Chondrocyte (in vitro differentiated cells): ENCODE measurements around the gene SLC9A4. TPM values are rescaled to one million over a fixed set of nuclear protein-coding genes. Genes with fewer than 3 reads are reported as not detected.

Source experiments
- DNase-seq: peaks from one replicate; pipeline ENCODE4 v3.0.0; 2021; ENCODE audit warnings: mixed read lengths, low spot score
- H3K27ac Mint-ChIP-seq: one replicate; pipeline ENCODE4 v1.8.0; 2021; ENCODE audit warnings: mild to moderate bottlenecking, moderate library complexity, mixed read lengths; ENCODE audit not compliant: unreplicated experiment
- H3K27me3 Mint-ChIP-seq: 2 replicates; pipeline ENCODE4 v1.8.0; 2021; ENCODE audit warnings: low read depth, mixed read lengths
- H3K36me3 Mint-ChIP-seq: 2 replicates; pipeline ENCODE4 v1.8.0; 2021; ENCODE audit warnings: low read depth, mixed read lengths
- H3K4me1 Mint-ChIP-seq: 2 replicates; pipeline ENCODE4 v1.8.0; 2021; ENCODE audit warnings: low read depth, mild to moderate bottlenecking, mixed read lengths
- H3K4me3 Mint-ChIP-seq: one replicate; pipeline ENCODE4 v1.8.0; 2021; ENCODE audit warnings: mild to moderate bottlenecking, moderate library complexity, mixed read lengths; ENCODE audit not compliant: unreplicated experiment
- H3K9me3 Mint-ChIP-seq: 2 replicates; pipeline ENCODE4 v1.8.0; 2021; ENCODE audit warnings: low read depth, mixed read lengths
- CTCF ChIP-seq: fragments of 200-600 bp; sonication (generic); IDR thresholded peaks from 2 replicates; pipeline ENCODE4 v1.5.0; 2021; ENCODE audit warnings: antibody characterized with exemption, mild to moderate bottlenecking, moderate library complexity
- total RNA-seq: library from RNA; stranded (reverse); gene quantifications from 3 replicates; pipeline ENCODE4 v1.2.1, GENCODE V29; 2021

The SLC9A4 gene
- total RNA-seq, 1 donor from 2014 or later, result not detected

- peak overlapping the region; percentile 3 for H3K4me3 Mint-ChIP-seq
- peaks cover 5% of the 10 kb centered on the region for H3K9me3 Mint-ChIP-seq
- peak overlapping the region; percentile 83 for H3K27ac Mint-ChIP-seq
- no peaks in the 10 kb centered on the region for H3K27me3 Mint-ChIP-seq
- no peaks in the 10 kb centered on the region for H3K36me3 Mint-ChIP-seq
- peaks cover 32% of the 10 kb centered on the region for H3K4me1 Mint-ChIP-seq
- DNase-seq, result no peak
- TF ChIP-seq CTCF, result no peak
Observed at GRCh38 chr2:102514061-102514785, 41.2 kb downstream of the SLC9A4 start.

GRCh38 chr2:102515851-102516250 is 42.8 kb downstream of the SLC9A4 start:
- DNase-seq, result no peak
- Mint-ChIP-seq H3K4me3 (no peak overlapping the region), H3K9me3 (no peaks in the 10 kb centered on the region), H3K36me3 (no peaks in the 10 kb centered on the region), H3K27me3 (no peaks in the 10 kb centered on the region), H3K4me1 (peaks cover 32% of the 10 kb centered on the region), H3K27ac (no peak overlapping the region)
- TF ChIP-seq CTCF, result no peak

GRCh38 chr2:102518170-102518569 is 45.1 kb downstream of the SLC9A4 start:
- Mint-ChIP-seq H3K27ac (no peak overlapping the region), H3K9me3 (no peaks in the 10 kb centered on the region), H3K4me1 (peaks cover 20% of the 10 kb centered on the region), H3K4me3 (no peak overlapping the region), H3K27me3 (no peaks in the 10 kb centered on the region), H3K36me3 (no peaks in the 10 kb centered on the region)
- no peak for TF ChIP-seq CTCF
- DNase-seq, result no peak

GRCh38 chr2:102520009-102520408 is 47.0 kb downstream of the SLC9A4 start:
- Mint-ChIP-seq H3K27ac (no peak overlapping the region), H3K4me1 (peaks cover 1% of the 10 kb centered on the region), H3K36me3 (no peaks in the 10 kb centered on the region), H3K27me3 (no peaks in the 10 kb centered on the region), H3K9me3 (no peaks in the 10 kb centered on the region), H3K4me3 (no peak overlapping the region)
- DNase-seq, result no peak
- peak; percentile 73 for TF ChIP-seq CTCF

GRCh38 chr2:102520801-102521200 is 47.8 kb downstream of the SLC9A4 start:
- no peaks in the 10 kb centered on the region for H3K9me3 Mint-ChIP-seq
- no peaks in the 10 kb centered on the region for H3K36me3 Mint-ChIP-seq
- H3K4me1 Mint-ChIP-seq, result no peaks in the 10 kb centered on the region
- DNase-seq, result no peak
- no peaks in the 10 kb centered on the region for H3K27me3 Mint-ChIP-seq
- TF ChIP-seq CTCF, result no peak
- no peak overlapping the region for H3K4me3 Mint-ChIP-seq
- H3K27ac Mint-ChIP-seq, result no peak overlapping the region
